ENCODE data around the gene ARL15.

GRCh38 chr5:53929152-53929551, 381.2 kb downstream of the ARL15 start:
- TF ChIP-seq CTCF (IDR thresholded peaks at IDR 0.05), result no peak
- no peak for TF ChIP-seq POLR2AphosphoS5 (IDR thresholded peaks at IDR 0.05)
- no peak for TF ChIP-seq EP300 (IDR thresholded peaks at IDR 0.05)

Data from upper lobe of left lung (tissue), 4 donors.